NK-92 treated with Interleukin-12 subunit alpha and Interleukin-12 subunit beta, amount 100 ng/mL, for 24 hours (cell line): Measurements from ENCODE around the gene USP6NL.
"Not testable (repeated sequence)": the region's sequence is repeated elsewhere in the genome, so short reads cannot be mapped to it uniquely, and the experiment has no call there.

Experiments
- DNase-seq: peaks from one replicate; lab custom pipeline; 2025; lab: John Stamatoyannopoulos, UW

The USP6NL gene

DNA sequence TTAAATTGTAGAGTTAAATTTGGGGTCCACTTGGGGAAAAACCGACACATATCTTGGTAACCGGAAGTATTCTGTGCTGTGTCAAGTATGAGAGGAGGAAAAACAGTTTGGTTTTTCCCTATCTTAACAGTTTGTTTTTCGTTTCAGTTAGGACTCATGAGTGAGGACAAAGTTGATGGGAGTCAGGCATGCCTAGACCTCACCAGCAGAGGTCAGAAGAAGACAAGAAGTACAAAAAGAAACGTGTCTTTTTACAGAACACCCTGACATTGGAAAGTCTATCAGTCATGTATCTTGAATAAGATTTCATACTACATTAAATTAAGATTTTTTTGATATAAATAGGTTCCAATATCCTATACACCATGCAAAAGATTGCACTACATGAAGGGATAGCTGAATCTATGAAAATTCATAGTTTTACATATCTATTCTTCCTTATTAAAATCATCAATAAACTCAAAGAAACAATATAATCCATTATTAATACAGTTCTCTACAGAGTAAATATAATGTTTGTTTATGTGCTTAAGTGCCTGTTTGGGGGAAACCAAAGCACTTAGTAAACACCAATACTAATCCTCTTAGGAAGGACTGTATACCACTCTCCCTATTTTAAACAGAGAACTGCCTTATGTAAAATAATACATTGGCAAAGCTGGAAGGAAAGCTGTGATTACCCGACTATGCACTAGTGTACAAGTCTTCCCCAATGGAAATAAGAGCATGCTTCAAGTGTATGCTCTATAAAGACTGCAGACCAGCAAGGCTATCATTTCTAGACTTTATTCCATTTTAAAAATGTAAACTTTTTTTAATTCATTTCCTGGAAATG, 95.6 kb downstream of the USP6NL start:
- no peak for DNase-seq

DNA sequence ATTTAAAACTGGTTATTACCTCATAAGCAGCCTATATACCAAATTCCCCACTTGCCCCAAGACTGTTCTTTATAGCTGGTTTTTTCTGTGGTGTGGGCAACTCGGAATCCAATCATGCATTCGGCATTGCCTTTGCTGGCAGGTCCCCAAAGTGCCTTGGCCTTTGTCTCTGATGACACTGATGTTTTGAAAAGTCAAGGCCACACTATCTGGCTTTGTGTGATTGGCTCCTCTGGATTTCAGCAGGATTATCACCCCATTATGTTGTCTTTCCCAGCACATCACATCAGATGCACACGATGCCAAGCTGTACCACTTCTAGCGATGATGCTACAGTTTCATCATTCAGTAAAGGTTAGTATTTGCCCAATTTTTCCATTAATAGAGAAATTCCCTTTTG, 97.7 kb downstream of the USP6NL start:
- DNase-seq = no peak

DNA sequence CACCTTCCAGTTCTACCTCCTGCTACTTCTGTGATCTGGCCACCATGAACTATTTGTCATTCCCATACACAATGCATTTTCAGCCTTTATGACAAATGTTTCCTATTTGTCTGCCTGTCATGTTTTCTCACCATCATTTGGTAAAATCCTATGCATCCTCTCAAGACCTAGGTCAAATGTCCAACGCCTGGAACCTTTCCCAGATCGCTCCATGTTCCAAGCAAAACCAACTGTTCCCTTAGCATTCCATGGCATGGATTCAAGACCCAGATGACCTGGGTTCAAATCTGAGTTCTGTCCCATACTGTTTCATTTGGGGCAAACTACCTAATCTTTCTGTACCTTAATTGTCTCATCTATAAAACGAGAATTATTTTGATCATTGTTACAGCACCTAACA, 98.9 kb downstream of the USP6NL start:
- DNase-seq = no peak

DNA sequence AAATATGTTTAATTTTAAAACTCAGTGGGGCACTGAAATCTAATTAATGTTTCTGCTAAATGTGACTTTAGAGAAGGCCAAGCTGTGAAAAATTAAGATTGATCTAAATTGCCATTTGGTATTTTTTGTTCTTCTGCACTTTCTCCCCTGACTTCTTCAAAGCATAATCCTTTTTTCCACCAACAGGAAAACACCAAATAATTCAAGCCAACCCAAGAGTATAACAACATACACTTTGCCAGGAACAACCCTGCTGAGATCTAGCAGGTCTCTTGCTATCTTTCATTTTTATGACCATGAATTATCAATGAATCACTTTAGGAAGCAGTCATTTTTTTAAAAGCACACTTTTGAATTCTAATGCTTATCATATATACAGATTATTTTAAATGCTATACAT, 100.1 kb downstream of the USP6NL start:
- no peak for DNase-seq

DNA sequence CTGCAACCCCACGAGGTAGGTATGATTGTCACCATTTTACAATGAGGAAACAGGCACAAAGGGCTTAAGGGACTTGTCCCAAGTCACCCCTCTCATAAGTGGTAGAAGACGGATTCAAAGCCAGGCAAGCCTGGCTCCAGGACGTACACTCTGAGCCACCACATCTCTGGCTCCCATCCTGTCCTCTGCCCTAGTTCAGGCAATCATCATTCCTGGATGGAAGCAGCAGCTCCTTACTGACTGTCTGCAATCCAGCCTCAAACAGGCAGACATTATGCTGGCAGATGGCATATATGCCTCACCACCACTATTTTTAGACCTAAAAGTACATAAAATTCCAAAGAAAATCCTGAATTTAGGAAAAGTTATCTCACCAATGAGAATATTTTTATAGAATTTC, 100.7 kb downstream of the USP6NL start:
- DNase-seq = no peak

DNA sequence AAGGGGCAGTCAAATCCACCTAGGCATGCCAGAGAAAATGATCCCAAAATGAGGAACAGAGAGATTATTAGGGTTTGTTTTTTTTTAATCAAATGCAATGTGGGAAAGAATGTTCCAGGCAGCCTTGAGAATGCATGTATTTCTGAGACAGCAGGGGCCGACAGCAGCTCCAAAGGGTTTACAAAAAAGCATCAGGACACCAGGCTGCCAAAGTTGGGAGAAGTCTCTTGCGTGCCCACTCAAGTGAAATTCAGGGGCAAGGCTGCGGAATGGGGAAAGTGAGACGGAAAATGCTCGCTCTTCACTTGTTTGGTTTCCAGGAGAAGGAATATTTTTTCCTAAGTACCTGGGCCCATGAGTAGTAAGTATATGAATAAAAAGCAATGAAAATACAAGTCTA, 101.2 kb downstream of the USP6NL start:
- no peak for DNase-seq

DNA sequence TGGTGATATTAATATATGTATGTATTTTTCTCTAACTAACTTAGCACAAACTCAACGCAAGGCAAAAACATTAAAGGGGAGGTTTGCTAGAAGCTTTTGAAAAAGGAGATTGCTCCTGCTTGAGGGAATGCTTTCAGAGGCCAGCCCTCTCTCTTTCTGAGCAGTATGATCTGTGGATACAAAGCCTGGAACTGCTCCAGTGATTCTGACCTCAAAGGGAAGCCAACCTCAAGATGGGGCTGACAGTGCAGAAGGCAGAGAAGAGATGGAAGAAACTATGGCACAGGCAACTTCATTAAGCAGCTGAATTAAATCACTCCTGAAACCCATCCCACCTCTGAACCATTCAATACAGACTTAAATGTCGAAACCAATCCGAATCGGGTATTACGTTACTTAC, 102.4 kb downstream of the USP6NL start:
- no peak for DNase-seq

DNA sequence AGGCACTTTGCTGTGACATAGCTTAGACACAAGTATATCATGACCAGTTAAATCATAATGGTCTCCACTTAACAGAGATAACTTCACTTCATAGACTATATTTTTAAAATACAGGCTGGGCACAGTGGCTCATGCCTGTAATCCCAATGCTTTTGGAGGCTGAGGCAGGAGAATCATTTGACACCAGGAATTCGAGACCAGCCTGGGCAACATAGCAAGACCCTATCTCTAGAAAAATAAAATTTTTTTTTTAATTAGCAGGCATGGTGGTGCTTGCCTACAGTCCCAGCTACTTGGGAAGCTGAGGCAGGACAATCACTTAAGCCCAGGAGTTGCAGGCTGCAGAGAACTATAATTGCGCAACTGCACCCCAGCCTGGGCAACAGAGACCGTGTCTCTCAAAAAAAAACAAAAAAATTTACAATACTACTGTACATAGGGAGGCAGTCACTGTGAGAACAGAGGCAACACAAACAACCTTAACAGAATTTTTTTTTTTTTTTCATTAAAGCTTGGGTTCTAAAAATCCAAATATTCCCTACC, 105.1 kb downstream of the USP6NL start:
- DNase-seq = no peak

DNA sequence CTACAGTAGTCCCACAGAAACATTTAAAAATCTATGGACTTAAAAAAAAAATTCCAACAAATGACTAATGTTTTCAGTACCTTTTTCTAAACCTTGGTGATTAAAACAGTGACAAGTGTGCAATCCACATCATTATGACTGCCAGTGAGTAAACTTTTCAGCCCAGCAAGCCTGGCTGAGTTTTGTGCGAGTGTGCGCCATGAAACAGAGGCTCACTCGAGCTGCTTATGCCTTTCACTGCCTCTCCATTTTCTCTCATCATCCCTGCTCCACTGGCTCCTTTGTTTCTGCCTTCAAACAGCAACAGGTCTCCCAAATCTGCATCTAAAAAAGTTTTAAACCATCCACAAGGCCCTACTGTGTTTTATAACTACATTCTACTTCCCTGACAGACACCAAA, 105.8 kb downstream of the USP6NL start:
- no peak for DNase-seq

DNA sequence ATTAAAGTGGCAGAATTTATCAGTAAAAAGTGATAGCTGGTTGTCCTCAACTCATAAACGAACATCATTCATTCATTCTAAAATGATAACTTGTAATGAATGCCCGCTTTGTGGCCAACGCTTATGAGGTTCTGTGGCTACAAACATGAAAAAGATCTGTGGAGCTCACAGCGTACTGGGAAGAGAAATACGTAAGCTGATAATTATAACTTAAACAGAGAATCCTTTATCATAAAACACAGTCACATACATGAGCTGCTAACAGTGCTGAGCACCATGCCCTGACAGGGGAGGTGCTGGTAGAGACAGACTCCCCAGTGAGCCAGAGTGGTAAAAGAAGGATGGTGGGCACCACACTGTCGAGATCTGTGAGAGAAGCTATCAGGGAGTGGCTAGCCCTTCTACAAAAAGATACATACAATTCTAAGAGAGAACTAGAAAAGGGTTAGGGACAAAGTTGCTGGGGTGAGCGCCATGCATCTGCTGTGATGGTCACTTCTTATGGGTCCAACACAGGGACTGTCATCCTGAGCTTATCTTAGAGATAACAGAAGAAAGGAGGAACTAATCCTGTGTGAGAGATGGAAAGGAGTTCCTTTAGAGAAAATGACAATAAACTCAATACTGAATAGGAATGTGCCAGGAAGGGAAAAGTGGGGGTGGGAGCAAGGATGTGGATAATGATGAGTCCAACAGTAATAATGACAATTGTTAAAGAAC, 106.7 kb downstream of the USP6NL start:
- no peak for DNase-seq

DNA sequence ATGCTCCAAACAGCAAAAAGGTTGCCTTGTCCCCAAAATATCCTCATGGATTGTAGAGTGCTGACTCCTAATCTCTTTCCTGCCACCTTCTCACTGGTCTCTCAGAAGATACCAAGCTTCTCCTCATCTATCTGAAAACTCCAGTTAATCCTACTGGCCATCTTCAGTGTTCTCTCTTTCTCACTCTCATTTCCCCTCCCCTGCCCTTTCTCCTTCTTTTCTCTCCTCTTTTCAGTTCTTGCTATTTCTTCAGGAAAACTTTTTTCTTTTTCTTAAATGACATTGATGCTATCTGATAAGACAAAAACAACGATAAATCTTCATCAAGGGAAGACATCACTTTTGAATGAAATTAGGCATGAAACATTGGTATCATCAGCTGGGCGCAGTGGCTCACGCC, 109.8 kb downstream of the USP6NL start:
- DNase-seq = no peak

DNA sequence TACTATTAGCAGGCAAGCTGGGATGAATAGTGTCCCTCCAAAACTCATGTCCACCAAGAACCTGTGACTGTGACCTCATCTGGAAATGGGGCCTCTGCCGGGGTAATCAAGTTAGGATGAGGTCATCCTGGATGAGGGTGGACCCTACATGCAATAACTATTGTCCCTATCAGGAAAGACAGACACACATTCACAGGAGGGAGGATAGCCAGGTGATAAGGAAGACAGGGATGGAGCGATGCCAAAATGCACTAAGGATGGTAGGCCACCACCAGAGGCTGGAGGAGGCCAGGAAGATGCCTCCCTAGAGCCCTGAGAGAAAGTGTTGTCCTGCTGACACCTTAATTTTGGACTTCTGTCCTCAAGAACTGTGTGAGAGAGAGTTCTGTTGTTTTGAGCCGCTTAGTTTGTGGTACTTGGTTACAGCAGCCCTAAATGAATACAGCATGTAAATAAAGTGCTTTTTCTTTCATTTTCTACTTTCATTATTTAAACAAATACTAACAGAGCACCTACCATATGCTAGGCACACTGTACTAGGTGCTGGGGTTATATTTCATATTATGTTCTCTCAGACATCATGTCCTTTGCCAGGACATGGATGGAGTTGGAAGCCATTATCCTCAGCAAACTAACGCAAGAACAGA, 111.9 kb downstream of the USP6NL start:
- DNase-seq = no peak

DNA sequence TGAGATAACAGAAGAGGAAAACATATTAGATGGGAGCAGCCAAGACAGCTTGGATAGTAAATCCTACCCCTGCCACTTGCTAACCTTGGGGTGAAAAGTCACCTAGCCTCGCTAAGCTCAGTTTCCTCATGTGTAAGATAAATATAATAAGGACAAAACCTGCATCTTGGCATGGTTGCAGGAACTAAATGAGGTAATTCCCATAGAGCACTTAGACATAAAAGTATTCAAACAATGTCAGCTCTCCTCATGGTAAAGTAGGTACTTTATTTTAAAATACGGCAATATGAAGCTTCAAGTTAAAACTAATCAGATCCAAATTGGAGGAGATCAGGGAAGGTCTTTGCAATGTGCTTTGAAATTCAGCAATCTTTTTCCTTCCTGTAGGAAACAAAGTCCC, 113.1 kb downstream of the USP6NL start:
- DNase-seq = no peak

DNA sequence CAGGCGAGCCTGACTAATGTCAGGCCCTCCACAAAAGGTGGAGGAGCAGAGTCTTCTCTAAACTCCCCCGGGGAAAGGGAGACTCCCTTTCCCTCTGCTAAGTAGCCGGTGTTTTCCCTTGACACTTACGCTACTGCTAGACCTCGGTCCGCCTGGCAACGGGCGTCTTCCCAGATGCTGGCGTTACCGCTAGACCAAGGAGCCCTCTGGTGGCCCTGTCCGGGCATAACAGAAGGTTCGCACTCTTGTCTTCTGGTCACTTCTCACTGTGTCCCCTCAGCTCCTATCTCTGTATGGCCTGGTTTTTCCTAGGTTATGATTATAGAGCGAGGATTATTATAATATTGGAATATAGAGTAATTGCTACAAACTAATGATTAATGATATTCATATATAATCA, 116.5 kb downstream of the USP6NL start:
- not testable (repeated sequence) for DNase-seq

DNA sequence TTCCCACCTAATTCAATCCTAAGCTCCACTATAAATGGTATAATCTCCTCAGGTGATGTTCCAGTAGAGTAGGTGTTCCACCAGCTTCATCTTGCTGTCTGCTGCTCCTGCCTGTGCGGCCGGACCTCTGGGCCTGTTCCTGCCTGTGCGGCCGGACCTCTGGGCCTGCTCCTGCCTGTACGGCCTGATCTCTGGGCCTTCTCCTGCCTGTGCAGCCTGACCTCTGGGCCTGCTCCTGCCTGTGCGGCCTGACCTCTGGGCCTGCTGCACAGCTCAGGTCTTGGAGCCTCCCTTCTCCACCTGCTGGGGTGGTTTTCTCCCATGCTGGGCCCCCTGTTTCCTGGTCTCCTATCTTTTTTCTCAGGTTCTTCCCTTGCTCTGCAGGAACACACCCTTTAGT, 117.8 kb downstream of the USP6NL start:
- no peak for DNase-seq

DNA sequence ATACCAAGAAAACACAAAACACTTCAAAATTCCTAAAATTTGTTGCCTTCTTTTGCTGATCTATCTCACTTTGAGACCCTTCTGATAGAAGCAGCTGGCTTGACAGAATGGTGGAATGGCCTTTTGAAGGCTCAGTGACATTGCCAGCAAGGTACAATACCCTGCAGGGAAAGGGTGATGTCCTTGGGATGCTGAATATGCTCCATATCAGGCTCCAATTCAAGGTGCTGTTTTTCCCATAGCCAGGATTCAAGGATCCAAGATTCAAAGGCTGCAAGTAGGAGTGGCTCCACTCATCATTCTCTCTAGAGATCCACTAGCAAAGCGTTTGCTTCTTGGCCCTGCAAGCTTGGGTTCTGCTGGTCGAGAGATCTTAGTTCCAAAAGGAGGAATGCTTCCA, 120.4 kb downstream of the USP6NL start:
- DNase-seq = no peak

DNA sequence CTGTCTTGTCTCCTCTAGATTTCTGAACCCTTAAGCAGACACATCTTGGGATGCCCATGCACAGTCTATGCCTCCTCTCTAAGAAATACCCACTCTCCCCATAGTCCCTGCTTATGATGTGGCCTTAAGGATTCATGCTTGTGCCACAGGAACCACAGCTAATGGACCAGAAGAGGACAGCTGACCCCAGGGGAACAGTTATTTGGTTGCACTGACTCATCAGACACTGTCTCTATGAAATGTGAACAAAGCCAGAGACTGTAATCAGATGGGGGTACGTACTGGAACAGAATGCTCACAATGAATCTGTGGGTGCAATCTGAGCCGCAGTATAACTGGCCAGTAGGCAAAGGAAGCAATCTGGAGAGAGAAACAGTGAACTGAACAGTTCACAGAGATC, 121.9 kb downstream of the USP6NL start:
- no peak for DNase-seq

DNA sequence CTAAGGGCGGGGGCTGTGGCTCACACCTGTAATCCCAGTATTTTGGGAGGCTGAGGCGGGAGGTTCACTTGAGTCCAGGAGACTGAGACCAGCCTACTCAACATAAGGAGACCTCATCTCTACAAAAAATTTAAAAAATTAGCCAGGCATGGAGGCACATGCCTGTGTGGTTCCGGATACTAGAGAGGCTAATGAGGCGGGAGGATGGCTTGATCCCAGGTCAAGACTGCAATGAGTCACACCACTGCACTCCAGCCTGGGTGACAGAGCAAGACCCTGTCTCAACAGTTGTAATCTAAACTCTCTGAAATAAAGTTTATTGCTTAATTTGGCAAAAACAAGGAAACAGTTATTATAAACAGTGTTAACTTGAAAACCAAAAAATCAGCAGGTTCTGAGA, 123.3 kb downstream of the USP6NL start:
- DNase-seq = no peak

DNA sequence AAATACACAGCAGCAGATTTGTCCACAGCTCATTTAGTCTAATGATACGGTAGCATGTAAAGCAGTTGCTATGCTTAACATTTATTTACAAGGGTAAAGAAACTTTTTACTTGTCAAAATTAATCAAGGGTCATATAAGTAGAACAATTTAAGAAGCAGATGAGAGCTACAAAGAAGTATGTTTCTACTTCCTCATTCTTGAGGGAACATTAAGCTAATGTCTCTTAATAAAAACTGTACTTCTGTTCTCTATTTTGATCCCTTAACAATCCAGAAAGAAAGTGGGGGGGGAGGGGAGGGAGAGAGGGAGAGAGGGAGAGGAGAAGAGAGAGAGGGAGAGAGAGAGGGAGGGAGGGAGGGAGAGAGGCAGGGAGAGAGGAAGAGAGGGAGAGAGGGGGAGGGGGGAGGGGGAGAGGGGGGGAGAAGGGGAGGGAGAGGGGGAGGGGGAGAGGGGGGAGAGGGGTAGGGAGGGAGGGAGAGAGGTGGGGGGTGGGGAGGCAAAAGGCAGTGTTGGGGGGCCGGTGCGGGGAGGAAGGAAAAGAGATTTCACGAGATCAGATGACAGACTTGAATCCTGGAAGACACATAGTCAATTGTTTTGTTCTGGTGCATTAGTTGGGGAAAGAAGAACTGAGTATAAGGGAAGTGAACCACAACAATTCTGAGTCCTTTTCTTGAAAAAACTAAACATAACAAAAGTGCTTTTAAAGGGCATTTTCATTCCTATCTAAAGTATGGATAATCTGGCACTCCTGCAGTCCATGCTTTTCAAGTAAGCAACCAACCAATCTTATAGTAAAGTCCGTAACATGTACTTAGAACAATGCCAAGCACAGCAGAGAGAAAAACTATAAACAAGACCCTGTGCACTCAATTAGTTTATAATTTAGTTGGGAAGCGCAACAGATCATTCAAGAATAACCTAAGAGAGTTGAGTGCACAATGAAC, 128.0 kb downstream of the USP6NL start:
- DNase-seq = no peak

DNA sequence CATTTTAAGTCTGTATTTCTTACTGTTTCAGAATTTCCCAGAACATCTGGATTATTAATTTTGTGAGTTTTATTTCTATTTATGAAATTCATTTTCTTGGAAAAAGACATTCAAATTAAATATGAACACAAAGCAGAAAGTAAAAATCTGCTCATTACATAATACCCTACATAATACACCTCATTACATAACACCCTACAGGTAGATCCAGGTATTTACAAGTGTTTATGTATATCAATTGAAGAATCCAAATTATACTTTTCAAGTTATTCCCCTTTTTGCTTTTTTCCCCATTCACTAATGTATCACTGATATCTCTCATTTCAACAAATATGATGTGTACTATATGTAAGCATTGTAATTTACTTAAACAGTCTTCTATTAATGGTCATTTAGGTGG, 129.1 kb downstream of the USP6NL start:
- DNase-seq = no peak

DNA sequence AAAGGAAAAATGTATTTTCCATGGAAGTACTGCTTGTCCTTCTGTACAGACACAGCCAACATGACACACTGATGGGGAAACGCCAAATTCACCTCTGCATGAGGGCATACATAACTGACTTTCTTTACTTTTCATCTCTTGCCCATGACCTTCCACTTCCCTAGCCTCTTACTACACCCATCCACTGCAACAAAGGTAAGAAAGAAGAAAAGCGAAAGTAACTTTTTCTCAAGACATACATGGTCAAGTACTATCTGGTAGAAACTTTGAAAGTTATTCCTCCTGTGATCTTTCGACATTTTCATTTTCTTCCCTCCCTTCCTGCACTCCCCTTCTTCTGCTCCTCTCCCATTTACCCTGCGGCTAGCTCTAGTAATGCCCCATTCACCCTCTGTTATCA, 130.8 kb downstream of the USP6NL start:
- DNase-seq = no peak

DNA sequence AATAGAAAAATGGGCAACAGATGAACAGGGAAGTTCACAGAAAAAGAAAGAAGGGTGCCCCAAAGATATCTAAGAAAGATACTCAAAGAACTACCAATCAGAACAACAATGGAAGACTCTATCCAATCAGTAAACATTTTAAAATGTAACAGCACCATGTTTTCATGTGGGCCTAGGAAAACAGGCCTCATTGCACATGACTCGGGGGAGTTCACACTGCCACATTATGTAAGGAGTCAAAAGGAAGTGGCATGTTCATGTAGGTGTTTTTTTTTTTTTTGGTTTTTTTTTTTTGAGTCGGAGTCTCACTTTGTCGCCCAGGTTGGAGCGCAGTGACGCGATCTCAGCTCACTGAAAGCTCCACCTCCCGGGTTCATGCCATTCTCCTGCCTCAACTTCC, 132.2 kb downstream of the USP6NL start:
- no peak for DNase-seq
